SK-N-MC (cell line): ENCODE measurements around the gene LY6G6D.

Source experiments
- EZH2 ChIP-seq: fragments of 200-600 bp; sonication (generic); IDR thresholded peaks from one replicate; pipeline ENCODE4 v1.6.1; 2017; ENCODE audit warnings: antibody characterized with exemption
- FOXP2 ChIP-seq: optimal IDR thresholded peaks from 2 replicates; pipeline ENCODE3; 2011; ENCODE audit warnings: mild to moderate bottlenecking, moderate library complexity; ENCODE audit not compliant: insufficient read depth; ENCODE audit errors: extremely low read length, control extremely low read depth
- POLR2AphosphoS5 ChIP-seq: IDR thresholded peaks from 2 replicates; pipeline ENCODE4 v1.6.1; 2012; ENCODE audit warnings: mild to moderate bottlenecking, low read depth, low read length, borderline replicate concordance

GRCh38 chr6:31764198-31764597, 49.0 kb downstream of the LY6G6D start:
- TF ChIP-seq POLR2AphosphoS5 (no peak), EZH2 (no peak), FOXP2 (no peak)
